Measurements from ENCODE around the gene BMPR1A. TPM values are rescaled to one million over a fixed set of nuclear protein-coding genes. Genes with fewer than 3 reads are reported as not detected.
A peak's percentile ranks its signal among the peaks of the same experiment; 100 is the strongest.

The BMPR1A gene
- total and polyA plus RNA-seq, 9 of the 15 experiments (the other 6 are each of a cell fraction or from before 2014, with no cell fraction given) = 1.6 to 17.5 (median 9.1) TPM

DNA sequence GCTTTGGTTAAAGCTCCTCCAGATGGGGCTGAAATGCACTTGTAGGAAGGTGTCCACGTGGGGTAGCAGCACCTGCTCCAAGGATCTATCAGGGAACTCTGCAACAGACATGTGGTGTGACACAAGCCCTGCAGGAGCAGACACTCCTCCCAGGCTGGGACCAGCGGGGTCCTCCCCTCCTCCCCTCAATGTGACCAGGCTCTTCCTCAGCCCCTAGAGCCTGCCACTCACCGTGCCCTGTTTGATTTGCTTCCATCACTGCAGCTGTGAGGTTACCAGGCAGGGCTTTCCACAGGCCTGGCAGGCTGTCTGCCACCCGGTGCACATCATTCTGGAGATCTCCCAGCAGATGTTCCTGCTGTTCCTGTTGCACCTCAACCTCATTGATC lies 187.6 kb downstream of the BMPR1A start:
- in situ Hi-C loops (cut with MboI) (no loop called here), intact Hi-C loops (cut with micrococcal nuclease) (no loop called here)
- Histone ChIP-seq H3K9me3 (replicated peaks; ENCODE audit: control insufficient read depth, insufficient read depth, low read depth, low read length) (no peaks in the 10 kb centered on the region), H2AFZ (ENCODE audit: low read depth, low read length) (no peak overlapping the region), H3K4me2 (ENCODE audit: insufficient read depth, low read length) (no peak overlapping the region), H3K36me3 (ENCODE audit: control insufficient read depth, insufficient read depth, low read length) (no peaks in the 10 kb centered on the region), H3K27ac (ENCODE audit: extremely low read depth, low read depth, low read length) (no peak overlapping the region), H3K79me2 (ENCODE audit: control insufficient read depth, insufficient read depth, low read length) (no peaks in the 10 kb centered on the region), H3K4me3 (no peak overlapping the region), H4K20me1 (replicated peaks; ENCODE audit: control insufficient read depth, insufficient read depth, low read length) (no peaks in the 10 kb centered on the region), H3K27me3 (ENCODE audit: control insufficient read depth in 2 of 2, insufficient read depth in 2 of 2, low read length in 2 of 2) (no peaks in the 10 kb centered on the region), H3K9me1 (ENCODE audit: control insufficient read depth, insufficient read depth, low read length) (no peaks in the 10 kb centered on the region), H3K4me1 (replicated peaks in 1 of 2; ENCODE audit: control insufficient read depth in 2 of 2, insufficient read depth in 2 of 2, low read length in 2 of 2) (peaks cover 0 to 20% of the 10 kb centered on the region in 2 experiments; a peak in 2 of 5 replicates), H3K9ac (ENCODE audit: insufficient read depth in 1 of 2, low read depth in 2 of 2, low read length in 2 of 2) (no peak overlapping the region; a peak in 1 of 4 replicates)
- BruUV-seq (replicated peaks) = no TSS peak
- CTCF ChIA-PET (ENCODE audit: low intra/inter-chr PET ratio) = no interaction called here
- FAIRE-seq (no peak), DNase-seq (ENCODE audit: extremely low read depth in 1 of 4, low spot score in 3 of 4) (no peak), ATAC-seq (no peak)
- POLR2A ChIA-PET = no interaction called here
- TF ChIP-seq, protein P1, sequence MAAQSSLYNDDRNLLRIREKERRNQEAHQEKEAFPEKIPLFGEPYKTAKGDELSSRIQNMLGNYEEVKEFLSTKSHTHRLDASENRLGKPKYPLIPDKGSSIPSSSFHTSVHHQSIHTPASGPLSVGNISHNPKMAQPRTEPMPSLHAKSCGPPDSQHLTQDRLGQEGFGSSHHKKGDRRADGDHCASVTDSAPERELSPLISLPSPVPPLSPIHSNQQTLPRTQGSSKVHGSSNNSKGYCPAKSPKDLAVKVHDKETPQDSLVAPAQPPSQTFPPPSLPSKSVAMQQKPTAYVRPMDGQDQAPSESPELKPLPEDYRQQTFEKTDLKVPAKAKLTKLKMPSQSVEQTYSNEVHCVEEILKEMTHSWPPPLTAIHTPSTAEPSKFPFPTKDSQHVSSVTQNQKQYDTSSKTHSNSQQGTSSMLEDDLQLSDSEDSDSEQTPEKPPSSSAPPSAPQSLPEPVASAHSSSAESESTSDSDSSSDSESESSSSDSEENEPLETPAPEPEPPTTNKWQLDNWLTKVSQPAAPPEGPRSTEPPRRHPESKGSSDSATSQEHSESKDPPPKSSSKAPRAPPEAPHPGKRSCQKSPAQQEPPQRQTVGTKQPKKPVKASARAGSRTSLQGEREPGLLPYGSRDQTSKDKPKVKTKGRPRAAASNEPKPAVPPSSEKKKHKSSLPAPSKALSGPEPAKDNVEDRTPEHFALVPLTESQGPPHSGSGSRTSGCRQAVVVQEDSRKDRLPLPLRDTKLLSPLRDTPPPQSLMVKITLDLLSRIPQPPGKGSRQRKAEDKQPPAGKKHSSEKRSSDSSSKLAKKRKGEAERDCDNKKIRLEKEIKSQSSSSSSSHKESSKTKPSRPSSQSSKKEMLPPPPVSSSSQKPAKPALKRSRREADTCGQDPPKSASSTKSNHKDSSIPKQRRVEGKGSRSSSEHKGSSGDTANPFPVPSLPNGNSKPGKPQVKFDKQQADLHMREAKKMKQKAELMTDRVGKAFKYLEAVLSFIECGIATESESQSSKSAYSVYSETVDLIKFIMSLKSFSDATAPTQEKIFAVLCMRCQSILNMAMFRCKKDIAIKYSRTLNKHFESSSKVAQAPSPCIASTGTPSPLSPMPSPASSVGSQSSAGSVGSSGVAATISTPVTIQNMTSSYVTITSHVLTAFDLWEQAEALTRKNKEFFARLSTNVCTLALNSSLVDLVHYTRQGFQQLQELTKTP (IDR thresholded peaks at IDR 0.05; ENCODE audit: low read depth in 1 of 2, partially characterized antibody in 2 of 2) = no peak
- 39% methylated on average over 4 of the region's 4 CpGs for WGBS (ENCODE audit: insufficient coverage, low coverage, missing lambda C conversion rate)

DNA sequence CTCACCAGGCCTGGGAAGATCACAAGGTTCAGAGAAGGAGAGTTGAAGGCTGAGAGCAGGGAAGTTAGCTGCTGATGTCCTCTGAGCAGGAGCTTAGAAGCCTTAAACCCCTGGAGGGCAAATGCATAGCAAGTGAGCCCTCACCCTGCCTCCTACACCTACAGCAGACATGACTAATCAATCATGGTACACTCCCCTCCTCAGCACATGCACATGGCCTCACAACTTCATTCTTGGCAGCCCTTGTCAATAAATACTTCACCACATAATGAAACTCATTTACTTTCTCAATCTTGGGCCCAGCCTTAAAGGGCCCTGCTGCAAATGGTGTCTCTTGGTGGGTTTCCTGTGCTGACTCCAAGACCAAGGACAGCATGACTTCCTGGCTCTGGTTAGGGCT lies 188.1 kb downstream of the BMPR1A start:
- H3K27ac ChIP-seq (ENCODE audit: extremely low read depth, low read depth, low read length) = no peak overlapping the region
- ATAC-seq = no peak

More for the DNA sequence above, 188.1 kb downstream of the BMPR1A start:
- Histone ChIP-seq H3K4me1 (replicated peaks in 1 of 2; ENCODE audit: control insufficient read depth in 2 of 2, insufficient read depth in 2 of 2, low read length in 2 of 2) (peaks cover 0 to 17% of the 10 kb centered on the region in 2 experiments; a peak in 2 of 5 replicates), H3K9me1 (ENCODE audit: control insufficient read depth, insufficient read depth, low read length) (no peaks in the 10 kb centered on the region), H3K79me2 (ENCODE audit: control insufficient read depth, insufficient read depth, low read length) (no peaks in the 10 kb centered on the region), H3K9ac (ENCODE audit: insufficient read depth in 1 of 2, low read depth in 2 of 2, low read length in 2 of 2) (no peak overlapping the region), H3K4me2 (ENCODE audit: insufficient read depth, low read length) (no peak overlapping the region), H2AFZ (ENCODE audit: low read depth, low read length) (no peak overlapping the region; the same call in 1 of the 2 replicates), H3K36me3 (ENCODE audit: control insufficient read depth, insufficient read depth, low read length) (no peaks in the 10 kb centered on the region), H4K20me1 (replicated peaks; ENCODE audit: control insufficient read depth, insufficient read depth, low read length) (no peaks in the 10 kb centered on the region), H3K9me3 (replicated peaks; ENCODE audit: control insufficient read depth, insufficient read depth, low read depth, low read length) (no peaks in the 10 kb centered on the region), H3K4me3 (no peak overlapping the region), H3K27me3 (ENCODE audit: control insufficient read depth in 2 of 2, insufficient read depth in 2 of 2, low read length in 2 of 2) (no peaks in the 10 kb centered on the region)
- POLR2A ChIA-PET = no interaction called here
- CTCF ChIA-PET (ENCODE audit: low intra/inter-chr PET ratio) = no interaction called here
- DNase-seq (ENCODE audit: extremely low read depth in 1 of 4, low spot score in 3 of 4) (no peak), FAIRE-seq (no peak)
- in situ Hi-C loops (cut with MboI) (no loop called here), intact Hi-C loops (cut with micrococcal nuclease) (no loop called here)
- no TSS peak for BruUV-seq (replicated peaks)
- TF ChIP-seq SREBF2 (CRISPR knock-in tag; IDR thresholded peaks at IDR 0.05) (no peak), ZBTB17 (CRISPR knock-in tag; IDR thresholded peaks at IDR 0.05) (0 out of 2 replicates have a peak, but pooled peaks have one; percentile 38), ZNF23 (CRISPR knock-in tag; IDR thresholded peaks at IDR 0.05) (0 out of 2 replicates have a peak, but pooled peaks have one; percentile 27)

Measured in K562 (cell line).